ENCODE results near the gene ZNF320.
A peak's percentile ranks its signal among the peaks of the same experiment; 100 is the strongest.
"Not testable (repeated sequence)": the region's sequence is repeated elsewhere in the genome, so short reads cannot be mapped to it uniquely, and the experiment has no call there.

ZNF320 gene

DNA sequence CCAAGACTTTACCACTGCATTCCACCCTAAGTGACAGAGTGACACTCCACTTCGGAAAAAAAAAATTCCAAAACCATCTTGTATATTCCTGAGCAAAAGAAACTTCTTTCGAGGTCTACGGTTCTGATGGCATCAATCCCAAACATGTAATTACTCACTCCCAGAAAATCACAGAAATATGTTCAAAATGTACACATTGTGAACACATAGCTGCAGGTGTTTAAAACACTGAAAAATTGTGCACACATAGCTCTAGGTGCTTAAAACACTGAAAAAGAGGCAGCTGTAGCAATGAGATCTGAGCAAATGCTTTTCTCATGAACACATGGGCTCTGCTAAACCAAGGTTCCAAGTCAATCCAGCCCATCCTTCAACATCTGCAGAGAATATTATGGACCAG, 26.0 kb downstream of the ZNF320 start:
- TF ChIP-seq, protein P1, sequence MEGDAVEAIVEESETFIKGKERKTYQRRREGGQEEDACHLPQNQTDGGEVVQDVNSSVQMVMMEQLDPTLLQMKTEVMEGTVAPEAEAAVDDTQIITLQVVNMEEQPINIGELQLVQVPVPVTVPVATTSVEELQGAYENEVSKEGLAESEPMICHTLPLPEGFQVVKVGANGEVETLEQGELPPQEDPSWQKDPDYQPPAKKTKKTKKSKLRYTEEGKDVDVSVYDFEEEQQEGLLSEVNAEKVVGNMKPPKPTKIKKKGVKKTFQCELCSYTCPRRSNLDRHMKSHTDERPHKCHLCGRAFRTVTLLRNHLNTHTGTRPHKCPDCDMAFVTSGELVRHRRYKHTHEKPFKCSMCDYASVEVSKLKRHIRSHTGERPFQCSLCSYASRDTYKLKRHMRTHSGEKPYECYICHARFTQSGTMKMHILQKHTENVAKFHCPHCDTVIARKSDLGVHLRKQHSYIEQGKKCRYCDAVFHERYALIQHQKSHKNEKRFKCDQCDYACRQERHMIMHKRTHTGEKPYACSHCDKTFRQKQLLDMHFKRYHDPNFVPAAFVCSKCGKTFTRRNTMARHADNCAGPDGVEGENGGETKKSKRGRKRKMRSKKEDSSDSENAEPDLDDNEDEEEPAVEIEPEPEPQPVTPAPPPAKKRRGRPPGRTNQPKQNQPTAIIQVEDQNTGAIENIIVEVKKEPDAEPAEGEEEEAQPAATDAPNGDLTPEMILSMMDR (IDR thresholded peaks at IDR 0.05; ENCODE audit: unreplicated experiment in 3 of 3) = no peak
- Mint-ChIP-seq H3K4me3 (no peak overlapping the region), H3K9me3 (no peaks in the 10 kb centered on the region), H3K27me3 (ENCODE audit: low read depth) (no peaks in the 10 kb centered on the region), H3K27ac (no peak overlapping the region), H3K4me1 (no peaks in the 10 kb centered on the region), H3K36me3 (ENCODE audit: low read depth) (peaks cover 21% of the 10 kb centered on the region)

DNA sequence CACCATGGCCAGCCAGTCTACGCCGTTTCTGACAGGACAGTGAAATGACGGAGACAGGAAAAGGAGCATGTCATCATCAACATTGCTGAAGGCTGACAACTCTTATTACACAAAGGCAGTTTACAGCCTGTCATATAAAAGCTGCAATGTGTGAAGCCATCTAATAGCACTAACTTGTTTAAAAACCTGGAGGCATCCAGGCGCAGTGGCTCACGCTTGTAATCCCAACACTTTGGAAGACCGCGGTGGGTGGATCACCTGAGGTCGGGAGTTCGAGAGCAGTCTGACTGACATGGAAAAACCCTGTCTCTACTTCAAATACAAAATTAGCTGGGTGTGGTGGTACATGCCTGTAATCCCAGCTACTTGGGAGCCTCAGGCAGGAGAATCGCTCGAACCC, 29.4 kb downstream of the ZNF320 start:
- H3K9me3 Mint-ChIP-seq; H3K27me3 Mint-ChIP-seq (ENCODE audit: low read depth); H3K4me3 Mint-ChIP-seq; H3K36me3 Mint-ChIP-seq (ENCODE audit: low read depth); H3K27ac Mint-ChIP-seq; H3K4me1 Mint-ChIP-seq: not testable (repeated sequence)

DNA sequence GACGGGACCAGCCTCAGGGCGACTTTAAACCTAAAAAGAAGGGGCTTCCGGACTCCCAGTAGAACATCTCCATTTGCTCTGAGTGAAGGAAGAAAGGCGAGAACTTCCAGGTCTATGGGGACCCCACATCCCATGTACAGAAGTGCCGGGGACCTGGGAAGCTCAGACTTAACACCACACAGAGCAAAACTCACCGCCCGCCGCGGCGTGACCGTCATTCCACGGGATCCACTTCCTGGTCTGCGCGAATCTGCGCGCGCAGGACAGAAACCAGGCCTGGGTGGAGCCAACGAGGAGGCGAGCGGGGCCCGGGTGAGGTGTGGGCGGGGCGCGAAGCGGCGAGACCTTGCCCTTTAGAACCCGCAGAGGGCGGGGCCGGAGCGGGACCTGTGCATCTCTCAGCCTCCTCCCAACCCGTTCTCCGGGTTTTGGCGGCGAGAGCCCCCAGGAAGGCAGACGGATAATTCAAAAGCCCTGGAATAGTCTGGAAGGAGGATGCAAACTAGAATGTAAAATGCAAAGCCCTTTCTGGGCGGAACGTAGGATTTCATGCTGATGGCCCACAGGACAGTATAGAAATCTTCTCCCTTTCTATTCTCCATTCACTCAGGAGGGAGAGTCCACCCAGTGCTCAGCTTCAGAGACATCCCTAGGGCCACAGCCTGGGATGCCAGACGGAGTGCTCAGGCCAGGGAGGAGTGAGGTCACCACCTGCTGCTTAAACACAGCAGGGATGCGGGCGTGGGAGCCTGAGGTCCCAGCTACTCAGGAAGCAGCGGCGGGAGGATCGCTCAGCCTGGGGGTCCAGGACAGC, 39.9 kb downstream of the ZNF320 start, which contains the start of gene ZNF468:
TSS of gene ZNF468 (minus strand) at position 242 of the 814 bp plus-strand sequence. CDS start 3,347 bp downstream, outside the sequence.
- peaks cover 22% of the 10 kb centered on the region for H3K4me1 Mint-ChIP-seq
- peak within 1 kb of the TSS; percentile 93 to 97 (median 96) for H3K4me3 Mint-ChIP-seq
- H3K9me3 Mint-ChIP-seq; H3K27me3 Mint-ChIP-seq (ENCODE audit: low read depth): not testable (repeated sequence)
- H3K36me3 Mint-ChIP-seq (ENCODE audit: low read depth) = peaks cover 17% of the 10 kb centered on the region
- H3K27ac Mint-ChIP-seq = peak within 1 kb of the TSS; percentile 82 to 93 (median 91)

DNA sequence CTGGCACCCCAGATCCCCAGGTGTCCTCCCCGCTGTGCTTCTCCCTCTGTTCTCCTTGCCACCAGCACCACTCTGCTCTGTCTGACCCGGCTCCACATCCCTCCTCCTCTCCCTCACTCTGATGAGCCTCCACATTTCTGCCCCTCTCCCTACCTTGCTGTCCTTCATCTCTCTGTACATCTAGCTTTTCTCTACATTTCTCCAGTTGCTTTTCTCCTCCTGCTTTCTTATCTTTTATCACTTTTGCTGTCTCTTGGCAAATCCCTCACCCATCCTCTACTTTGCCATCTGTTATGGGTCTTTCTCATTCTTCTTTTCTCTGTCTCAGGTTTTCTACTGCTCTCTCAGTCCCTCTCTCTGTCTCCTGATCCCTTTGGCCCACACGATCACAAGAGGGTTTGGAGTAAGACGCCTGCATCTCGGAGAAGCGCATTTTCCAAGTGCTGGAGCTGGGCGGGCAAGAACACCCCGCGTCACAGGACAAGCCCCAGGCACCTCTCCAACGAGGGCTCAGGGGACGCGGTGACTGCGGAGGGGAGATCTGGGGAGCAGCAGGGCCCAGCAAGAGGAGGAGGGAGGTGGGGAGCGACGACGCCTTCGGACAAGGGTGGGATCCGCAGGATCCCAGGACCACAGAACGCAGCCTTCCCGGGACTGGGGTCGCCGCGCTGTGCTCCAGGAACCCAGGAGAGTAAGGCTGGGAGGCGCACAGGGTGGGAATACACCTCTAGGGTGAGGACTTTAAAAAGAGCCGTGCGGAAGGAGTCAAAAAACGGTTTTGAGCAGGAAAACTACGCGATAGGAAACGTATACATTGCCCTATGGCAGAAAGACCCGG, 40.7 kb downstream of the ZNF320 start:
- peak overlapping the region; percentile 82 to 93 (median 91) for H3K27ac Mint-ChIP-seq
- not testable (repeated sequence) for H3K9me3 Mint-ChIP-seq; H3K27me3 Mint-ChIP-seq (ENCODE audit: low read depth)
- peak overlapping the region; percentile 93 to 97 (median 96) for H3K4me3 Mint-ChIP-seq
- H3K4me1 Mint-ChIP-seq = peaks cover 22% of the 10 kb centered on the region
- H3K36me3 Mint-ChIP-seq (ENCODE audit: low read depth) = peaks cover 21% of the 10 kb centered on the region
